ENCODE measurements around the gene TARBP2. TPM values are rescaled to one million over a fixed set of nuclear protein-coding genes. Genes with fewer than 3 reads are reported as not detected.

TARBP2 gene
- total RNA-seq, 1 donor from 2014 or later = 32.4 TPM

DNA sequence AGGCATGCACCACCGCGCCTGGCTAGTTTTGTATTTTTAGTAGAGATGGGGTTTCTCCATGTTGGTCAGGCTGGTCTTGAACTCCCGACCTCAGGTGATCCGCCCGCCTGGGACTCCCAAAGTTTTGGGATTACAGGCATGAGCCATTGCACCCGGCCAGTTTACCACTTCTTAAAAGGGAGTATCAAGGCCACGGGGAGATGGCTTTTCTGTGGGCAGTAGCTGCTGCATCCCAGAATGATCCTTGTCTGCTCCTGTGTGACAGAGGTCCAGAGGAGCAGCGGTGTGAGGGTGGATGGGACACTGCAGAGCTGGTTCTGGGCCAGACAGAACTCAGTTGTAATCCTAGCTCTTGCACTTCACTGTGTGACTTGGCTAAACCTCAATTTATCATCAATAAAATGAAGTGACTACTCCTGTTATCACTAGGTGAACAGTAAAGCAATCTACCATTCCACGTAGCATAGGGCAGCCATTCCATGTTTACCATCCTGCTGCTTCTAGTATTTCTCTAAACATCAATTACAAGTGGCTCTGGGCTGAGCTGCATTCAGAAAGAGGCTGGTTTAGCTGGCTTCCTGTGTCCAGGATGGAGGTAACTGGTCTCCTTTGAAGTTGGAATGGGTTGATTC, 9.2 kb downstream of the TARBP2 start:
- TF ChIP-seq, protein P1, sequence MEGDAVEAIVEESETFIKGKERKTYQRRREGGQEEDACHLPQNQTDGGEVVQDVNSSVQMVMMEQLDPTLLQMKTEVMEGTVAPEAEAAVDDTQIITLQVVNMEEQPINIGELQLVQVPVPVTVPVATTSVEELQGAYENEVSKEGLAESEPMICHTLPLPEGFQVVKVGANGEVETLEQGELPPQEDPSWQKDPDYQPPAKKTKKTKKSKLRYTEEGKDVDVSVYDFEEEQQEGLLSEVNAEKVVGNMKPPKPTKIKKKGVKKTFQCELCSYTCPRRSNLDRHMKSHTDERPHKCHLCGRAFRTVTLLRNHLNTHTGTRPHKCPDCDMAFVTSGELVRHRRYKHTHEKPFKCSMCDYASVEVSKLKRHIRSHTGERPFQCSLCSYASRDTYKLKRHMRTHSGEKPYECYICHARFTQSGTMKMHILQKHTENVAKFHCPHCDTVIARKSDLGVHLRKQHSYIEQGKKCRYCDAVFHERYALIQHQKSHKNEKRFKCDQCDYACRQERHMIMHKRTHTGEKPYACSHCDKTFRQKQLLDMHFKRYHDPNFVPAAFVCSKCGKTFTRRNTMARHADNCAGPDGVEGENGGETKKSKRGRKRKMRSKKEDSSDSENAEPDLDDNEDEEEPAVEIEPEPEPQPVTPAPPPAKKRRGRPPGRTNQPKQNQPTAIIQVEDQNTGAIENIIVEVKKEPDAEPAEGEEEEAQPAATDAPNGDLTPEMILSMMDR (IDR thresholded peaks at IDR 0.05) = no peak
- no peak for TF ChIP-seq EZH2 (IDR thresholded peaks at IDR 0.05)
- TF ChIP-seq EZH2phosphoT487 (IDR thresholded peaks at IDR 0.05) = no peak
- no peaks in the 10 kb centered on the region for H3K9me3 ChIP-seq (ENCODE audit: low read depth)
- H4K20me1 ChIP-seq (ENCODE audit: low read depth) = no peaks in the 10 kb centered on the region
- no peaks in the 10 kb centered on the region for H3K79me2 ChIP-seq (ENCODE audit: low read depth)
- no peak overlapping the region for H3K27ac ChIP-seq
- H3K27me3 ChIP-seq = no peaks in the 10 kb centered on the region
- H3K9me3 Mint-ChIP-seq = no peaks in the 10 kb centered on the region
- H3K27me3 Mint-ChIP-seq (ENCODE audit: insufficient read depth, low read depth) = peaks cover under 1% of the 10 kb centered on the region
- H3K4me3 ChIP-seq = no peak overlapping the region
- H3K4me3 Mint-ChIP-seq = no peak overlapping the region
- no peak overlapping the region for H2AFZ ChIP-seq (replicated peaks)
- H3K4me1 Mint-ChIP-seq = peaks cover 6% of the 10 kb centered on the region
- H3K27ac Mint-ChIP-seq = no peak overlapping the region
- H3K4me1 ChIP-seq = no peaks in the 10 kb centered on the region
- H3F3A ChIP-seq (ENCODE audit: low read depth) = peaks cover 11% of the 10 kb centered on the region
- H3K9ac ChIP-seq = no peak overlapping the region
- H3K4me2 ChIP-seq = no peak overlapping the region
- peaks cover 5% of the 10 kb centered on the region for H3K36me3 Mint-ChIP-seq
- no peaks in the 10 kb centered on the region for H3K36me3 ChIP-seq
- DNase-seq (ENCODE audit: low spot score) = no peak

DNA sequence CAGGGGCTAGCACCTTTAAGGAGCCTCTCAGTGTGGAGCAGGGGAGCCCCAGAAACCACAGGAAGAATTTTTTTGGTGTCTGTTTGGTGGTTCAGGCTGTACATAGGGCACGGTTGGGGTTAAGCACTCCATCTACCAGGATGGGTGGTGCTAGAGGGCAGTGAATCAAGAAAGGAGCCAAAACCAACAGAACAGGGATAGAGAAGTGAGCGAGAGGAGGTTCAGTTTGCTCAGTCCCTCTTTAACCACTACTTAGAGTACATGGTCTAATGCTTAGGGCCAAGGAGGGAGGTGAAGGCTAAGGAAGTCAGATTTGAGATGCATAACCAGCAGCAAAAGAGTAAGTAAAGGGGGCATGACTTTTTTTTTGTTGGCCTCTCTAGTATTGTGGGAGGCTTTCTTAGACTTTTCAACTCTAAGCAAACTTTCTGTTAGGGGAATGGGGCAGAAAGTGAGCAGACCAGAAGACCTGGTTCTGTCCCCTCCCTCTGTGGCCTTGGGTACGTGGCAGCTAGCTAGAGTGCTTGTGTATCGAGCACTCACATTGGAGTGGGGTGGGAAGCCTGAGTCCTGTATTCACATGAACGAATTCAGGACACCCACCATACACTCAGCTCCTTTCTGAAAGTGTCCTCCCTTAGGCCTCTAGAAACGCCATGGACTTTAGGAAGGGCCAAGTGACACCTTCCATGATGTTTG, 12.8 kb downstream of the TARBP2 start:
- Histone ChIP-seq H3F3A (ENCODE audit: low read depth) (peaks cover 3% of the 10 kb centered on the region), H4K20me1 (ENCODE audit: low read depth) (no peaks in the 10 kb centered on the region), H3K9me3 (ENCODE audit: low read depth) (no peaks in the 10 kb centered on the region), H3K9ac (no peak overlapping the region), H3K4me3 (no peak overlapping the region), H3K4me1 (no peaks in the 10 kb centered on the region), H3K79me2 (ENCODE audit: low read depth) (no peaks in the 10 kb centered on the region), H3K27ac (no peak overlapping the region), H3K36me3 (no peaks in the 10 kb centered on the region), H3K27me3 (no peaks in the 10 kb centered on the region), H2AFZ (replicated peaks) (no peak overlapping the region), H3K4me2 (no peak overlapping the region)
- no peaks in the 10 kb centered on the region for H3K27me3 Mint-ChIP-seq (ENCODE audit: insufficient read depth, low read depth)
- H3K4me3 Mint-ChIP-seq = no peak overlapping the region
- no peak for DNase-seq (ENCODE audit: low spot score)
- no peak overlapping the region for H3K27ac Mint-ChIP-seq
- no peaks in the 10 kb centered on the region for H3K4me1 Mint-ChIP-seq
- H3K36me3 Mint-ChIP-seq = peaks cover 6% of the 10 kb centered on the region
- no peak for TF ChIP-seq EZH2 (IDR thresholded peaks at IDR 0.05)
- TF ChIP-seq EZH2phosphoT487 (IDR thresholded peaks at IDR 0.05) = no peak
- TF ChIP-seq, protein P1 (IDR thresholded peaks at IDR 0.05) = no peak
- no peaks in the 10 kb centered on the region for H3K9me3 Mint-ChIP-seq

DNA sequence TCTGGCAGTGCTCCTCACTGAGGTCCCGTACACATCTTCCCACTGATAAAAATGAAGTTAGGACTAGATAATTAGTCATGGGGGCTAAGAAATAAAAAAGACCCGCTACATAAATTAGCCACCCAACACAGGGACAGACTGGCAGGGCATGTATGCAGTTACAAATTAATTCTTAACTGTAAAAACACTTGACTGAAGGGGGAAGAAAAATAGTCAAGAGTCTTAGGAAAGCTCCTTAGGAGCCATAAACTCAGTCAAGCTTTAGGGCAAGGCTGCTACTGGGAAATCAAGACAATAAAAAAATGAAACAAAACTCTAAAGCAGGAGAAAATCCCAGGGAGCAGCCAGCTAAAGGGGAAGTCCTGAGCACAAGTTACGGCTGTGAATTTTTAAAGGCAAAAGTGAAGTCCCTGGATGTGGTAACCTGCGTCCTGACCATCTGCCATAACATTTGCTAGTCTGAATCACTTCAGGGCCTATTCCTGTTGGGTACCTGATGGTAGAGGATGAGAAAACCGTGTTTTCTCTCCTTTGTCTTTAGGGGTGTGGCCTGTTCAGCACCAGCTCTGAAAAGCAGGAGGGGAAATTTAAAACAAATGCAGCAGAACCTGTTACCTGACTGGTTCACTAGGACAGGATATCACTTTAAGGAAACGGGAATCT, 13.7 kb downstream of the TARBP2 start:
- H3F3A ChIP-seq (ENCODE audit: low read depth) = no peaks in the 10 kb centered on the region
- no peaks in the 10 kb centered on the region for H3K27me3 Mint-ChIP-seq (ENCODE audit: insufficient read depth, low read depth)
- no peaks in the 10 kb centered on the region for H4K20me1 ChIP-seq (ENCODE audit: low read depth)
- no peaks in the 10 kb centered on the region for H3K27me3 ChIP-seq
- H3K9me3 ChIP-seq (ENCODE audit: low read depth) = no peaks in the 10 kb centered on the region
- DNase-seq (ENCODE audit: low spot score) = no peak
- H3K36me3 ChIP-seq = no peaks in the 10 kb centered on the region
- TF ChIP-seq, protein P1 (IDR thresholded peaks at IDR 0.05) = no peak
- no peak for TF ChIP-seq EZH2 (IDR thresholded peaks at IDR 0.05)
- TF ChIP-seq EZH2phosphoT487 (IDR thresholded peaks at IDR 0.05) = no peak
- no peak overlapping the region for H2AFZ ChIP-seq (replicated peaks)
- no peaks in the 10 kb centered on the region for H3K4me1 ChIP-seq
- H3K4me2 ChIP-seq = no peak overlapping the region
- no peak overlapping the region for H3K27ac ChIP-seq
- no peak overlapping the region for H3K4me3 ChIP-seq
- no peaks in the 10 kb centered on the region for H3K9me3 Mint-ChIP-seq
- no peak overlapping the region for H3K9ac ChIP-seq
- H3K27ac Mint-ChIP-seq = no peak overlapping the region
- no peaks in the 10 kb centered on the region for H3K79me2 ChIP-seq (ENCODE audit: low read depth)
- peaks cover 6% of the 10 kb centered on the region for H3K36me3 Mint-ChIP-seq
- no peak overlapping the region for H3K4me3 Mint-ChIP-seq
- no peaks in the 10 kb centered on the region for H3K4me1 Mint-ChIP-seq
